ENCODE measurements around the gene TBC1D13.

DNA sequence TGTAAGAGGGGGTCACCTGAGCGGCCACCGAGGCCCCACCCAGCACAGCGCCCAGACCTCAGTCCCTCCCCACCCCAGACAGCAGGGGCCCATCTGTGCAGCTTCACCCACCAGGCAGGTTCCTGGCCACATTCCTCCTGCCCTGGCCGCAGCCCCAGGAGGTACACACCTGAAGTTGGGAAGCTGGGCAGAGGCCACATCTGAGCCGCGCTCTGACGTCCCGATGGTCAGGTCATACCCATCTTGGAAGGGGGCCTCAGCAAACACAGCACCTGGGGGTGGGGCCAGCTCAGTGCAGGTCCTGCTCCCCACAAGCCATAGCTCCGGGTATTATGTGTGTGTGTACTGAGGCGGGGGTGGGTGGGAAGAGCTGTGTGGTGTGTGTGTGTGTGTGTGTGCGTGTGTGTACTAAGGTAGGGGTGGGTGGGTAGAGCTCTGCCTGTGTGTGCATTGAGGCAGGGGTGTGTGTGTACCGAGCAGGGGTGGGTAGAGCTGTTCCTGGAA lies 36.9 kb downstream of the TBC1D13 start:
- TF ChIP-seq, protein P1, sequence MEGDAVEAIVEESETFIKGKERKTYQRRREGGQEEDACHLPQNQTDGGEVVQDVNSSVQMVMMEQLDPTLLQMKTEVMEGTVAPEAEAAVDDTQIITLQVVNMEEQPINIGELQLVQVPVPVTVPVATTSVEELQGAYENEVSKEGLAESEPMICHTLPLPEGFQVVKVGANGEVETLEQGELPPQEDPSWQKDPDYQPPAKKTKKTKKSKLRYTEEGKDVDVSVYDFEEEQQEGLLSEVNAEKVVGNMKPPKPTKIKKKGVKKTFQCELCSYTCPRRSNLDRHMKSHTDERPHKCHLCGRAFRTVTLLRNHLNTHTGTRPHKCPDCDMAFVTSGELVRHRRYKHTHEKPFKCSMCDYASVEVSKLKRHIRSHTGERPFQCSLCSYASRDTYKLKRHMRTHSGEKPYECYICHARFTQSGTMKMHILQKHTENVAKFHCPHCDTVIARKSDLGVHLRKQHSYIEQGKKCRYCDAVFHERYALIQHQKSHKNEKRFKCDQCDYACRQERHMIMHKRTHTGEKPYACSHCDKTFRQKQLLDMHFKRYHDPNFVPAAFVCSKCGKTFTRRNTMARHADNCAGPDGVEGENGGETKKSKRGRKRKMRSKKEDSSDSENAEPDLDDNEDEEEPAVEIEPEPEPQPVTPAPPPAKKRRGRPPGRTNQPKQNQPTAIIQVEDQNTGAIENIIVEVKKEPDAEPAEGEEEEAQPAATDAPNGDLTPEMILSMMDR (conservative IDR thresholded peaks at IDR 0.05; ENCODE audit: low read length), result no peak
- no peak for TF ChIP-seq EZH2phosphoT487 (IDR thresholded peaks at IDR 0.05; ENCODE audit: borderline replicate concordance)
